CD4-positive, alpha-beta T cell treated with Interleukin-6 at 100 ng/mL for 8 hours (primary cell): ENCODE results near the gene RIC8A.
"Not testable (repeated sequence)": the region's sequence is repeated elsewhere in the genome, so short reads cannot be mapped to it uniquely, and the experiment has no call there.

Experiments
- DNase-seq: peaks from one replicate; pipeline ENCODE4 v3.0.0-alpha.2; 2020; ENCODE audit warnings: mixed read lengths, low spot score

Gene RIC8A

GRCh38 chr11:207208-207862 is at the start of gene RIC8A, which contains the start of gene BET1L:
Gene RIC8A (plus strand): TSS chr11:207708. CDS start chr11:208855, 1,147 bp downstream.
Gene BET1L (minus strand): TSS chr11:207399. CDS start chr11:207321, 78 bp downstream.
- DNase-seq: peak; percentile 98

- DNase-seq: not testable (repeated sequence)
Measured at GRCh38 chr11:180242-180641, 27.3 kb upstream of the RIC8A start.

- not testable (repeated sequence) for DNase-seq
Measured at GRCh38 chr11:189200-189783, 18.2 kb upstream of the RIC8A start.

GRCh38 chr11:189843-190311 is 17.6 kb upstream of the RIC8A start:
- DNase-seq: not testable (repeated sequence)

- DNase-seq: not testable (repeated sequence)
Measured at GRCh38 chr11:190546-190945, 17.0 kb upstream of the RIC8A start.

GRCh38 chr11:191490-192478 is 15.7 kb upstream of the RIC8A start:
- DNase-seq: not testable (repeated sequence)

- not testable (repeated sequence) for DNase-seq
Measured at GRCh38 chr11:192674-193128, 14.8 kb upstream of the RIC8A start, which contains the start of gene SCGB1C1. Gene SCGB1C1 (plus strand): TSS chr11:193078. CDS start chr11:193100, 22 bp downstream.

- not testable (repeated sequence) for DNase-seq
Measured at GRCh38 chr11:193481-193880, 14.0 kb upstream of the RIC8A start.

- no peak for DNase-seq
Measured at GRCh38 chr11:196786-197731, 10.4 kb upstream of the RIC8A start.

- DNase-seq: no peak
Measured at GRCh38 chr11:197741-198235, 9.7 kb upstream of the RIC8A start.

GRCh38 chr11:198236-198806 is 9.2 kb upstream of the RIC8A start:
- DNase-seq: no peak

- no peak for DNase-seq
Measured at GRCh38 chr11:199004-199581, 8.4 kb upstream of the RIC8A start.

GRCh38 chr11:199782-200181 is 7.7 kb upstream of the RIC8A start:
- no peak for DNase-seq

- no peak for DNase-seq
Measured at GRCh38 chr11:200224-201003, 7.1 kb upstream of the RIC8A start.

GRCh38 chr11:201966-202365 is 5.5 kb upstream of the RIC8A start:
- DNase-seq: no peak

- no peak for DNase-seq
Measured at GRCh38 chr11:202490-202889, 5.0 kb upstream of the RIC8A start.

GRCh38 chr11:203056-203944 is 4.2 kb upstream of the RIC8A start:
- DNase-seq: no peak

- no peak for DNase-seq
Measured at GRCh38 chr11:203945-204586, 3.4 kb upstream of the RIC8A start.
